ENCODE results near the gene MORN5.

MORN5 gene

GRCh38 chr9:122228191-122228567 is 68.5 kb downstream of the MORN5 start:
- no peak for DNase-seq (ENCODE audit: low read depth)
- TF ChIP-seq CTCF (IDR thresholded peaks at IDR 0.05; ENCODE audit: insufficient read depth, low read depth, low read length, missing control alignments) = no peak
- peak overlapping the region; percentile 15 for H3K4me3 ChIP-seq (ENCODE audit: low read length)

- no peak for TF ChIP-seq CTCF (IDR thresholded peaks at IDR 0.05; ENCODE audit: insufficient read depth, low read depth, low read length, missing control alignments)
- H3K4me3 ChIP-seq (ENCODE audit: low read length) = peak within 1 kb of the TSS; percentile 15
- peak; percentile 33 for DNase-seq (ENCODE audit: low read depth)
Observed at GRCh38 chr9:122228568-122229484, 69.1 kb downstream of the MORN5 start, which contains the start of gene LHX6. TSS of gene LHX6 (minus strand) at chr9:122228957. CDS start at chr9:122228740, 217 bp downstream.

DNA sequence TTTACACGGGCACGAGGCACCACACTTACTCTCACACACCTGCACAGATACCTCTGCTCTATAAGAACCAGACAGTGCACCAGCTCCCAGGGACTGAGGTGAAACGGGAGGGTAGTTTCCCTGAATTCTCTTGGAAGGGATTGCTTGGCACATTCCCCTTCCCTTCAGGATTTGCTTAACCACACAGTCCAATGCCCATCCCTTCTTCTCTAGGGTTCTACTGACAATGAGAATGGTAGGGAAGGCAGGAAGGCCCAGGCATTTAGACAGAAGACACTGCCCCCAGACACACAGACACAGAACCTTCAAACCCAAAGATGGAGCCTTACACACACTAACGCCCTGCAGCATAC is 69.8 kb downstream of the MORN5 start:
- no peak overlapping the region for H3K4me3 ChIP-seq (ENCODE audit: low read length)
- no peak for TF ChIP-seq CTCF (IDR thresholded peaks at IDR 0.05; ENCODE audit: insufficient read depth, low read depth, low read length, missing control alignments)
- no peak for DNase-seq (ENCODE audit: low read depth)

DNA sequence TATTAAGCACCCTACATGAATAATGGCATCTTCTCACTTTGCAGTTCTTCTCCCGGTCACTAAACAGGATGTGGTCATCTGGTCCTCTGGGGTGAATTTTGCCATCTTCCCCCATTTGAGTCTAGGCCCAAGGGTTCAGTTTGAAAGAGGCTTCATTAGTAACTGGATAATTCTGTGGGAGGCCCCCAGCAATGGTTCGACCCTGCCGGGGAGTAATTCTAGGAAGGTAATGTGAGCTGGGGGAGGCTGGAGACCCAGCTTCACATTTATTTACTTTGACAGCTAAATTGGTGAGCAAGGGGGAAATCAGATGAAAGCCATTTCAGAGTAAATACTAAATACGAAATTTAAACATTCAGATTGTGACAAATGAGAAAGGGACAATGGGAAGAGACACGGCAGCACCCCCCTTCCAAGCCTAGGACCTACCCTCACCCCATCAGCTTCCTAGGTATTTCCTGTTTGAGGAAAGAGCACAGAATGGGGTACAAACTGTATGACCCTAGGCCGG is 73.1 kb downstream of the MORN5 start:
- no peak for DNase-seq (ENCODE audit: low read depth)
- no peak overlapping the region for H3K4me3 ChIP-seq (ENCODE audit: low read length)
- no peak for TF ChIP-seq CTCF (IDR thresholded peaks at IDR 0.05; ENCODE audit: insufficient read depth, low read depth, low read length, missing control alignments)

DNA sequence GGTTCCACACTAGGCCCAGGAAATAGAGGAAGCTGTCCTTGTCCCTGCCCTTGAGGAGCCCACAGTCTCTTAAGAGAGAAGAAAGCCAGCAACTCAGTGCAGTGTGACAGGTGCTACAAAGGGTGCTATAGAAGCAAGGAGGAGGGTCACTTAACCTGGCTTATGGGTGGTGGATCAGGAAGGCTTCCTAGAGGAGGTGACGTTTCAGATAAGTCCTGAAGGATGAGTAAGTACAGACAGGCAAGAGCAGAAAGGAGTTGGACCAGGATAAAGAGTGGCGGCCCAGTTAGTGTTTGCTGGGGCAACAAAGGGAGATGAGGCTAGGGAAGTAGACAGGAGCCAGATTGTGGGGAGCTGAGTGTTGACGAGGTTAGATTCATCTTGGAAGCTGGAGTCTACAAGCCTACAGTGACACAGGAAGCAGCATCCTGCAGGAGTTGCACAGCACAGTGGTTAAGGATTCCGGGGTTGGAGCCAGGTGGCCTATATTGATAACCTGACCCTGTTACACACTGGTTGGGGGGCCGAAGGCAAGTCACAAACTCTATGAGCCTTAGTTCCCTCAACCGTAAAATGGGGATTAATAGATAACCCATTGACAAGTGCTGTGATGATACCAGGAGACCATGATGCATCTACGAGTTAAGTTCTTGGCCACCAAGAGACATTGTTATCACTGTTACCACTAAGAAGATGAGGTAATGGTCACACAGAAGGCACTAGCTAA is 74.5 kb downstream of the MORN5 start:
- TF ChIP-seq CTCF (IDR thresholded peaks at IDR 0.05; ENCODE audit: insufficient read depth, low read depth, low read length, missing control alignments) = no peak
- DNase-seq (ENCODE audit: low read depth) = no peak
- H3K4me3 ChIP-seq (ENCODE audit: low read length) = no peak overlapping the region

GRCh38 chr9:122236681-122237080 is 77.0 kb downstream of the MORN5 start:
- DNase-seq (ENCODE audit: low read depth) = no peak
- no peak for TF ChIP-seq CTCF (IDR thresholded peaks at IDR 0.05; ENCODE audit: insufficient read depth, low read depth, low read length, missing control alignments)
- no peak overlapping the region for H3K4me3 ChIP-seq (ENCODE audit: low read length)
